Epithelial cell of proximal tubule (primary cell): ENCODE data around the gene ABCA1. TPM values are rescaled to one million over a fixed set of nuclear protein-coding genes. Genes with fewer than 3 reads are reported as not detected.
"Not testable (repeated sequence)": the region's sequence is repeated elsewhere in the genome, so short reads cannot be mapped to it uniquely, and the experiment has no call there.

Experiments
- DNase-seq: peaks from one replicate; pipeline ENCODE4 v3.0.0-alpha.2; 2011; ENCODE audit warnings: low read depth
- H3K4me3 ChIP-seq: 2 replicates; pipeline ENCODE4 v1.5.1; 2011; ENCODE audit warnings: low read depth, mild to moderate bottlenecking, low read length
- CTCF ChIP-seq: conservative IDR thresholded peaks from 2 replicates; pipeline ENCODE4 v1.5.1; 2012; ENCODE audit warnings: low read depth, mild to moderate bottlenecking, low read length
- total RNA-seq: library from RNA; depleted of rRNA; stranded (reverse); fragments of >200 nt; gene quantifications from 2 replicates; pipeline ENCODE4 v1.2.3, GENCODE V29; 2015

The ABCA1 gene
- total RNA-seq = 8.9 and 13.7 TPM in 2 replicates

- no peak for TF ChIP-seq CTCF
- DNase-seq = no peak
- peak within 1 kb of the TSS; percentile 79 for H3K4me3 ChIP-seq
Measured at GRCh38 chr9:104927912-104928740, at the start of gene ABCA1. ABCA1 (minus strand) TSS chr9:104928155; CDS start chr9:104903679, 24,476 bp downstream.

- no peak for TF ChIP-seq CTCF
- DNase-seq = no peak
- H3K4me3 ChIP-seq = no peak overlapping the region
Measured at GRCh38 chr9:104977580-104977979, 49.6 kb upstream of the ABCA1 start.

- no peak overlapping the region for H3K4me3 ChIP-seq
- no peak for TF ChIP-seq CTCF
- DNase-seq = no peak
Measured at GRCh38 chr9:104977168-104977567, 49.2 kb upstream of the ABCA1 start.

GRCh38 chr9:104975966-104976595 is 48.1 kb upstream of the ABCA1 start:
- not testable (repeated sequence) for H3K4me3 ChIP-seq, DNase-seq

GRCh38 chr9:104974053-104974962 is 46.4 kb upstream of the ABCA1 start:
- H3K4me3 ChIP-seq = no peak overlapping the region
- TF ChIP-seq CTCF = no peak
- DNase-seq = no peak

GRCh38 chr9:104972242-104972866 is 44.4 kb upstream of the ABCA1 start:
- DNase-seq = no peak
- TF ChIP-seq CTCF = no peak
- no peak overlapping the region for H3K4me3 ChIP-seq
